ENCODE data around the gene NSUN3.
"Not testable (repeated sequence)": the region's sequence is repeated elsewhere in the genome, so short reads cannot be mapped to it uniquely, and the experiment has no call there.

The NSUN3 gene

GRCh38 chr3:94070341-94070911 lies 7.6 kb downstream of the NSUN3 start:
- Histone ChIP-seq H3K4me2 (ENCODE audit: low read length) (no peak overlapping the region), H2AK5ac (ENCODE audit: low read length) (no peak overlapping the region), H3K4me3 (ENCODE audit: low read depth, low read length) (no peak overlapping the region), H3K4ac (ENCODE audit: low read depth, low read length) (no peak overlapping the region), H3K4me1 (ENCODE audit: control insufficient read depth in 1 of 2, insufficient read depth in 2 of 2, low read length in 2 of 2) (no peaks in the 10 kb centered on the region), H2BK5ac (ENCODE audit: low read depth, low read length, poor library complexity) (no peak overlapping the region), H2BK120ac (ENCODE audit: insufficient read depth, low read length, poor library complexity) (no peak overlapping the region), H3K9me3 (ENCODE audit: insufficient read depth, low read depth, low read length) (peaks cover 3% of the 10 kb centered on the region), H3K79me2 (ENCODE audit: control insufficient read depth, insufficient read depth, low read length, poor library complexity) (no peaks in the 10 kb centered on the region), H4K91ac (ENCODE audit: low read depth, low read length) (no peak overlapping the region), H3K18ac (ENCODE audit: low read length) (no peak overlapping the region), H4K12ac (ENCODE audit: low read depth, low read length) (no peak overlapping the region), H3K27ac (ENCODE audit: low read depth, low read length) (no peak overlapping the region), H3K9ac (ENCODE audit: low read length) (no peak overlapping the region), H2BK12ac (ENCODE audit: low read length) (no peak overlapping the region), H3K27me3 (ENCODE audit: insufficient read depth, low read length) (no peaks in the 10 kb centered on the region), H2AFZ (ENCODE audit: insufficient read depth, low read length, poor library complexity) (no peak overlapping the region), H3K36me3 (ENCODE audit: control insufficient read depth in 1 of 2, insufficient read depth in 2 of 2, low read length in 2 of 2) (peaks cover 0 to 4% of the 10 kb centered on the region in 2 experiments), H3K14ac (ENCODE audit: low read length) (no peak overlapping the region), H4K8ac (ENCODE audit: low read depth, low read length) (no peak overlapping the region), H3K79me1 (ENCODE audit: low read length) (no peaks in the 10 kb centered on the region), H3K23ac (ENCODE audit: low read length) (no peak overlapping the region)
- DNase-seq, result no peak
- no CpG with 5 or more reads among the region's 6 CpGs for WGBS (ENCODE audit: extremely low coverage, insufficient coverage, insufficient read length)

DNA sequence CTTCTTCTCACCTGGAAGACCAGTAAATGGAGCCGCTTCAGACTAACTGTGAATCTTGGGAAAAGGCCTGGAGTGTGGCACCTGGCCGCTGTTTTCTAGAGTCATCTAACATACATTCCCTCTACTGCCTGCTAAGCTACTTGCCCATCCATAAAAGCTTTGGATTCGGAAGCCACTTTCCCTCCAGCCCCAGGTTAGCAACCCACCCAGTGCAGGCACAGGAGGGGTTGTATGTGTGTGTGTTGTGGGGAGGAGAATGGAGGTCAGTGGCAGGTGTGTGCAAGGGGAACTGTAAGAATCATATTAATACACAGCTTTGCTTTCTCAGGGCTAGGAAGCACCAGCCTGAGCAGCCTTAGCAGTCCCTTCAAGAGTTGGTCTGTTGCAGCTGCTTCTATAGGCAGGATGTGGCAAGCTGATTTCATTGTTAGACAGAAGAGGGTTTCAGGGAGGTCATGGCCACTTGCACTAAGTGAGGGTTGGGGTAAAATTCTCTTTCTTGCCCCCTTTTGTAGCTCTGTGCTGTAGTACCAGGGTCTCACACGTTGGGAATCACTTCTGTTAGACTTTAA lies 8.9 kb downstream of the NSUN3 start:
- Histone ChIP-seq H2AK5ac (ENCODE audit: low read length) (no peak overlapping the region), H3K9me3 (ENCODE audit: insufficient read depth, low read depth, low read length) (peaks cover 3% of the 10 kb centered on the region), H4K8ac (ENCODE audit: low read depth, low read length) (no peak overlapping the region), H3K4me3 (ENCODE audit: low read depth, low read length) (no peak overlapping the region), H2BK5ac (ENCODE audit: low read depth, low read length, poor library complexity) (no peak overlapping the region), H3K79me2 (ENCODE audit: control insufficient read depth, insufficient read depth, low read length, poor library complexity) (no peaks in the 10 kb centered on the region), H3K4ac (ENCODE audit: low read depth, low read length) (no peak overlapping the region), H2AFZ (ENCODE audit: insufficient read depth, low read length, poor library complexity) (no peak overlapping the region), H3K23ac (ENCODE audit: low read length) (no peak overlapping the region), H3K27me3 (ENCODE audit: insufficient read depth, low read length) (no peaks in the 10 kb centered on the region), H3K27ac (ENCODE audit: low read depth, low read length) (no peak overlapping the region), H3K18ac (ENCODE audit: low read length) (no peak overlapping the region), H2BK120ac (ENCODE audit: insufficient read depth, low read length, poor library complexity) (no peak overlapping the region), H3K4me2 (ENCODE audit: low read length) (no peak overlapping the region), H3K79me1 (ENCODE audit: low read length) (no peaks in the 10 kb centered on the region), H4K91ac (ENCODE audit: low read depth, low read length) (no peak overlapping the region), H3K4me1 (ENCODE audit: control insufficient read depth in 1 of 2, insufficient read depth in 2 of 2, low read length in 2 of 2) (no peaks in the 10 kb centered on the region), H3K14ac (ENCODE audit: low read length) (no peak overlapping the region), H3K36me3 (ENCODE audit: control insufficient read depth in 1 of 2, insufficient read depth in 2 of 2, low read length in 2 of 2) (peaks cover 0 to 4% of the 10 kb centered on the region in 2 experiments), H4K12ac (ENCODE audit: low read depth, low read length) (no peak overlapping the region), H3K9ac (ENCODE audit: low read length) (no peak overlapping the region), H2BK12ac (ENCODE audit: low read length) (no peak overlapping the region)
- DNase-seq, result no peak
- no CpG with 5 or more reads among the region's 4 CpGs for WGBS (ENCODE audit: extremely low coverage, insufficient coverage, insufficient read length)

DNA sequence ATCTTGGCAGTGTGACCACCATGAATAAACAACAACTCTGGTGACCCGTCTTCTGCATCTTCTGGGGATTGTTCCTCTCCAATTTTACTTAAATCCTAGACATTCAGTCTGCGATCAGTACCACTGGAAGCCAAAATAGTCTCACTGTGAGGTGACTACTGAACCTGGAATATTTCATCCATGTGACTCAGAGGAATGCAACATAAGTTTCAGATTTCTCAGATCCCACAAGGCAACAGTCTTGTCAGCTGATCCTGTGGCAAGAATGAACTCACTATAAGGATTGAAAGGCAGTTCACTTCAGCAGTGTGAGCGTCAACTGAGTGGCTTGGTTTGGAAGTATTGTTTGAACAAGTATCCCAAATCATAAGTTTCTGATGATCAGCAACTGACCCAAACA lies 13.2 kb downstream of the NSUN3 start:
- H3K9me3 ChIP-seq (ENCODE audit: insufficient read depth, low read depth, low read length), result peaks cover 3% of the 10 kb centered on the region
- H3K4ac ChIP-seq (ENCODE audit: low read depth, low read length), result no peak overlapping the region
- WGBS (ENCODE audit: extremely low coverage, insufficient coverage, insufficient read length), result no CpG with 5 or more reads among the region's 3 CpGs
- no peak overlapping the region for H4K91ac ChIP-seq (ENCODE audit: low read depth, low read length)
- H3K4me2 ChIP-seq (ENCODE audit: low read length), result no peak overlapping the region
- H2BK5ac ChIP-seq (ENCODE audit: low read depth, low read length, poor library complexity), result no peak overlapping the region
- no peak overlapping the region for H3K23ac ChIP-seq (ENCODE audit: low read length)
- no peak overlapping the region for H3K9ac ChIP-seq (ENCODE audit: low read length)
- H2BK120ac ChIP-seq (ENCODE audit: insufficient read depth, low read length, poor library complexity), result no peak overlapping the region
- H3K27ac ChIP-seq (ENCODE audit: low read depth, low read length), result no peak overlapping the region
- no peak overlapping the region for H3K18ac ChIP-seq (ENCODE audit: low read length)
- H3K79me1 ChIP-seq (ENCODE audit: low read length), result no peaks in the 10 kb centered on the region
- H3K14ac ChIP-seq (ENCODE audit: low read length), result no peak overlapping the region
- H3K79me2 ChIP-seq (ENCODE audit: control insufficient read depth, insufficient read depth, low read length, poor library complexity), result no peaks in the 10 kb centered on the region
- no peak for DNase-seq
- no peak overlapping the region for H2BK12ac ChIP-seq (ENCODE audit: low read length)
- H2AFZ ChIP-seq (ENCODE audit: insufficient read depth, low read length, poor library complexity), result no peak overlapping the region
- H2AK5ac ChIP-seq (ENCODE audit: low read length), result no peak overlapping the region
- H3K27me3 ChIP-seq (ENCODE audit: insufficient read depth, low read length), result no peaks in the 10 kb centered on the region
- no peak overlapping the region for H4K12ac ChIP-seq (ENCODE audit: low read depth, low read length)
- H3K4me3 ChIP-seq (ENCODE audit: low read depth, low read length), result no peak overlapping the region
- no peak overlapping the region for H4K8ac ChIP-seq (ENCODE audit: low read depth, low read length)
- peaks cover 0 to 4% of the 10 kb centered on the region in 2 experiments for H3K36me3 ChIP-seq (ENCODE audit: control insufficient read depth in 1 of 2, insufficient read depth in 2 of 2, low read length in 2 of 2)
- H3K4me1 ChIP-seq (ENCODE audit: control insufficient read depth in 1 of 2, insufficient read depth in 2 of 2, low read length in 2 of 2), result no peaks in the 10 kb centered on the region

GRCh38 chr3:94080552-94080951 lies 17.7 kb downstream of the NSUN3 start:
- H3K4me1 ChIP-seq (ENCODE audit: control insufficient read depth in 1 of 2, insufficient read depth in 2 of 2, low read length in 2 of 2); H4K8ac ChIP-seq (ENCODE audit: low read depth, low read length); H3K9ac ChIP-seq (ENCODE audit: low read length); H2BK120ac ChIP-seq (ENCODE audit: insufficient read depth, low read length, poor library complexity); H2BK5ac ChIP-seq (ENCODE audit: low read depth, low read length, poor library complexity); H3K23ac ChIP-seq (ENCODE audit: low read length); H3K79me2 ChIP-seq (ENCODE audit: control insufficient read depth, insufficient read depth, low read length, poor library complexity); H2AK5ac ChIP-seq (ENCODE audit: low read length); H3K79me1 ChIP-seq (ENCODE audit: low read length); H3K9me3 ChIP-seq (ENCODE audit: insufficient read depth, low read depth, low read length); H3K27ac ChIP-seq (ENCODE audit: low read depth, low read length); H3K18ac ChIP-seq (ENCODE audit: low read length); H3K14ac ChIP-seq (ENCODE audit: low read length); H3K4ac ChIP-seq (ENCODE audit: low read depth, low read length); H4K91ac ChIP-seq (ENCODE audit: low read depth, low read length); H4K12ac ChIP-seq (ENCODE audit: low read depth, low read length); H3K27me3 ChIP-seq (ENCODE audit: insufficient read depth, low read length); H3K4me2 ChIP-seq (ENCODE audit: low read length); H2BK12ac ChIP-seq (ENCODE audit: low read length); DNase-seq; H2AFZ ChIP-seq (ENCODE audit: insufficient read depth, low read length, poor library complexity); H3K4me3 ChIP-seq (ENCODE audit: low read depth, low read length); H3K36me3 ChIP-seq (ENCODE audit: control insufficient read depth in 1 of 2, insufficient read depth in 2 of 2, low read length in 2 of 2): not testable (repeated sequence)
- WGBS (ENCODE audit: extremely low coverage, insufficient coverage, insufficient read length), result no CpG with 5 or more reads among the region's 5 CpGs
